Endothelial cell of umbilical vein (primary cell): ENCODE data around the gene KIF15. TPM values are rescaled to one million over a fixed set of nuclear protein-coding genes. Genes with fewer than 3 reads are reported as not detected.

Source experiments
- BruUV-seq: library from RNA; stranded (reverse); fragments of 400-500 nt; replicated peaks from 2 replicates; lab custom pipeline; 2021; lab: Mats Ljungman, UMichigan
- CTCF ChIA-PET: fragments of 300-600, 350-600 bp; sonication (Branson Sonifier 250); formaldehyde crosslinking; loops from one replicate; lab custom pipeline; 2021; ENCODE audit warnings: antibody characterized with exemption, inconsistent platforms; lab: Charles Lee
- POLR2A ChIA-PET: fragments of 300-600, 350-600 bp; sonication (Branson Sonifier 250); formaldehyde crosslinking; loops from one replicate; lab custom pipeline; 2021; ENCODE audit warnings: antibody characterized with exemption, inconsistent platforms; lab: Charles Lee
- DNase-seq: peaks from one replicate; pipeline ENCODE4 v3.0.0-alpha.2; 2011; ENCODE audit warnings: low read depth, low spot score
- FAIRE-seq: peaks from 2 replicates; lab custom pipeline; 2011; peaks lifted over from hg19 to GRCh38; lab: Jason Lieb, UNC
- H2AFZ ChIP-seq: 2 replicates; pipeline ENCODE4 v1.6.0; 2012; ENCODE audit warnings: low read depth, low read length, control low read depth, inconsistent platforms
- H3K27ac ChIP-seq: 2 replicates; pipeline ENCODE4 v1.5.1; 2011; ENCODE audit warnings: low read depth, mild to moderate bottlenecking, control low read depth, low read length, moderate library complexity; ENCODE audit not compliant: insufficient read depth
- H3K27me3 ChIP-seq, 2 experiments: 2 replicates each; pipeline versions ENCODE4 v1.6.0 to v1.6.1; 2011; ENCODE audit warnings: low read length in 2 of 2, mixed read lengths in 1 of 2; ENCODE audit not compliant: control insufficient read depth in 2 of 2, insufficient read depth in 2 of 2
- H3K36me3 ChIP-seq, 2 experiments: 2 replicates in 1 of 2; 3 replicates in 1 of 2; pipeline ENCODE4 v1.5.1; 2011; ENCODE audit warnings: low read length in 2 of 2, mild to moderate bottlenecking in 1 of 2, moderate library complexity in 1 of 2; ENCODE audit not compliant: control insufficient read depth in 2 of 2, insufficient read depth in 2 of 2; ENCODE audit errors: extremely low read depth in 1 of 2
- H3K4me1 ChIP-seq: 3 replicates; pipeline ENCODE4 v1.5.1; 2011; ENCODE audit warnings: mild to moderate bottlenecking, low read length; ENCODE audit not compliant: control insufficient read depth, insufficient read depth; ENCODE audit errors: extremely low read depth
- H3K4me2 ChIP-seq: 2 replicates; pipeline ENCODE4 v1.6.1; 2011; ENCODE audit warnings: low read length, control low read depth, mixed read lengths; ENCODE audit not compliant: insufficient read depth
- H3K4me3 ChIP-seq, 3 experiments: fragments of 200-600 bp in 1 of 3; sonication (generic), shearing (Covaris generic) in 1 of 3; replicated peaks in 1 of 3; 2 replicates each; pipeline ENCODE4 v1.5.1; 2011 to 2016; ENCODE audit warnings: control low read depth in 3 of 3, low read length in 3 of 3, mild to moderate bottlenecking in 2 of 3, inconsistent platforms in 1 of 3, low read depth in 1 of 3, moderate library complexity in 1 of 3; ENCODE audit not compliant: insufficient read depth in 1 of 3
- H3K79me2 ChIP-seq: 2 replicates; pipeline ENCODE4 v1.6.0; 2012; ENCODE audit warnings: low read length, inconsistent platforms; ENCODE audit not compliant: control insufficient read depth, insufficient read depth
- H3K9ac ChIP-seq: replicated peaks from 2 replicates; pipeline ENCODE3; 2011; ENCODE audit warnings: low read length, control low read depth; ENCODE audit not compliant: insufficient read depth; ENCODE audit errors: extremely low read depth
- H3K9me1 ChIP-seq: replicated peaks from 3 replicates; pipeline ENCODE4 v1.6.0; 2011; ENCODE audit warnings: mild to moderate bottlenecking, low read length; ENCODE audit not compliant: control insufficient read depth, insufficient read depth; ENCODE audit errors: extremely low read depth
- H3K9me3 ChIP-seq: replicated peaks from 2 replicates; pipeline ENCODE4 v1.5.1; 2012; ENCODE audit warnings: low read length, inconsistent platforms; ENCODE audit not compliant: control insufficient read depth, insufficient read depth
- H4K20me1 ChIP-seq: replicated peaks from 2 replicates; pipeline ENCODE3; 2011; ENCODE audit warnings: mild to moderate bottlenecking, low read length; ENCODE audit not compliant: control insufficient read depth, insufficient read depth; ENCODE audit errors: extremely low read depth
- EZH2 ChIP-seq: IDR thresholded peaks from 2 replicates; pipeline ENCODE4 v1.6.1; 2012; ENCODE audit warnings: borderline replicate concordance, low read depth, mild to moderate bottlenecking, moderate library complexity, low read length, inconsistent platforms; ENCODE audit not compliant: severe bottlenecking
- FOS ChIP-seq: IDR thresholded peaks from 2 replicates; pipeline ENCODE4 v1.6.1; 2011; ENCODE audit warnings: mild to moderate bottlenecking, low read length, moderate library complexity, borderline replicate concordance; ENCODE audit not compliant: insufficient read depth
- GATA2 ChIP-seq: IDR thresholded peaks from 2 replicates; pipeline ENCODE4 v1.7.0; 2011; ENCODE audit warnings: low read depth, mild to moderate bottlenecking, moderate library complexity, mixed read lengths, low read length; ENCODE audit not compliant: insufficient read length, insufficient read depth
- JUN ChIP-seq: IDR thresholded peaks from 2 replicates; pipeline ENCODE4 v1.6.1; 2011; ENCODE audit warnings: borderline replicate concordance, low read depth; ENCODE audit not compliant: insufficient read length, insufficient read depth
- MYC ChIP-seq: IDR thresholded peaks from one replicate; pipeline ENCODE4 v1.6.1; 2011; ENCODE audit warnings: mild to moderate bottlenecking, low read depth, low read length
- POLR2A ChIP-seq: IDR thresholded peaks from 2 replicates; pipeline ENCODE4 v1.6.1; 2012; ENCODE audit warnings: low read depth, mild to moderate bottlenecking, control low read depth, low read length
- POLR2AphosphoS5 ChIP-seq: IDR thresholded peaks from 2 replicates; pipeline ENCODE4 v1.6.1; 2012; ENCODE audit warnings: low read depth, mild to moderate bottlenecking, control low read depth, low read length, moderate library complexity; ENCODE audit not compliant: insufficient read depth
- dilution Hi-C: fragments of 300-500 bp; cut with MboI; formaldehyde crosslinking; loops from one replicate; pipeline ENCODE4 v1.15.0; 2019; ENCODE audit warnings: low sequenced_read_pairs; ENCODE audit not compliant: extremely low pct_ligation_motif_present
- intact Hi-C: fragments of 100-400 bp; cut with micrococcal nuclease; formaldehyde crosslinking; loops from one replicate; pipeline ENCODE4 v1.10.0; 2022
- polyA plus RNA-seq, 4 experiments: library from polyadenylated mRNA; depleted of rRNA in 3 of 4; stranded (reverse) in 3 of 4; unstranded in 1 of 4; fragments of >200 nt; gene quantifications; 2 replicates each; pipeline versions ENCODE4 v1.2.1 to v1.2.3, GENCODE V29; 2011 to 2012; ENCODE audit warnings: missing spikeins in 1 of 4
- total RNA-seq: library from RNA; stranded (reverse); gene quantifications from 2 replicates; pipeline ENCODE4 v1.2.3, GENCODE V29; 2021
- TF ChIP-seq, protein P1 (sequence below): IDR thresholded peaks from 2 replicates; pipeline ENCODE4 v1.6.1; 2011; ENCODE audit not compliant: insufficient read depth, insufficient read length
- TF ChIP-seq, protein P2 (sequence below), 2 donors: IDR thresholded peaks; 1 replicate in 1 of 2; 2 replicates in 1 of 2; pipeline ENCODE4 v1.5.1; 2011; ENCODE audit warnings: low read length in 2 of 2, mild to moderate bottlenecking in 2 of 2, moderate library complexity in 2 of 2, control low read depth in 1 of 2, inconsistent platforms in 1 of 2, low read depth in 1 of 2; ENCODE audit not compliant: insufficient read depth in 1 of 2; ENCODE audit errors: extremely low read depth in 1 of 2

KIF15 gene
- total and polyA plus RNA-seq, 2 donors (not counting 3 experiments of a cell fraction or from before 2014, with no cell fraction given), result 2.2 to 21.6 TPM

GRCh38 chr3:44833394-44833793 lies 71.8 kb downstream of the KIF15 start:
- ChIA-PET CTCF (interaction anchor here (0.8 to 1.0 kb wide), 2 partner anchors 11 kb away, joined by 3 read pairs; no protein-coding TSS in a partner anchor), POLR2A (no interaction called here)
- Histone ChIP-seq H3K4me3 (no peak overlapping the region), H3K4me2 (no peak overlapping the region), H4K20me1 (no peaks in the 10 kb centered on the region), H2AFZ (no peak overlapping the region), H3K36me3 (peaks cover 2 to 6% of the 10 kb centered on the region in 2 experiments), H3K9ac (no peak overlapping the region), H3K4me1 (no peaks in the 10 kb centered on the region), H3K9me3 (peaks cover 4% of the 10 kb centered on the region), H3K27ac (no peak overlapping the region), H3K27me3 (no peaks in the 10 kb centered on the region), H3K79me2 (no peaks in the 10 kb centered on the region), H3K9me1 (no peaks in the 10 kb centered on the region)
- FAIRE-seq, result no peak
- TF ChIP-seq GATA2 (no peak), MYC (no peak), EZH2 (no peak), POLR2AphosphoS5 (no peak), FOS (no peak), JUN (no peak), POLR2A (no peak)
- TF ChIP-seq, protein P1, sequence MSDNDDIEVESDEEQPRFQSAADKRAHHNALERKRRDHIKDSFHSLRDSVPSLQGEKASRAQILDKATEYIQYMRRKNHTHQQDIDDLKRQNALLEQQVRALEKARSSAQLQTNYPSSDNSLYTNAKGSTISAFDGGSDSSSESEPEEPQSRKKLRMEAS, result no peak
- TF ChIP-seq, protein P2, sequence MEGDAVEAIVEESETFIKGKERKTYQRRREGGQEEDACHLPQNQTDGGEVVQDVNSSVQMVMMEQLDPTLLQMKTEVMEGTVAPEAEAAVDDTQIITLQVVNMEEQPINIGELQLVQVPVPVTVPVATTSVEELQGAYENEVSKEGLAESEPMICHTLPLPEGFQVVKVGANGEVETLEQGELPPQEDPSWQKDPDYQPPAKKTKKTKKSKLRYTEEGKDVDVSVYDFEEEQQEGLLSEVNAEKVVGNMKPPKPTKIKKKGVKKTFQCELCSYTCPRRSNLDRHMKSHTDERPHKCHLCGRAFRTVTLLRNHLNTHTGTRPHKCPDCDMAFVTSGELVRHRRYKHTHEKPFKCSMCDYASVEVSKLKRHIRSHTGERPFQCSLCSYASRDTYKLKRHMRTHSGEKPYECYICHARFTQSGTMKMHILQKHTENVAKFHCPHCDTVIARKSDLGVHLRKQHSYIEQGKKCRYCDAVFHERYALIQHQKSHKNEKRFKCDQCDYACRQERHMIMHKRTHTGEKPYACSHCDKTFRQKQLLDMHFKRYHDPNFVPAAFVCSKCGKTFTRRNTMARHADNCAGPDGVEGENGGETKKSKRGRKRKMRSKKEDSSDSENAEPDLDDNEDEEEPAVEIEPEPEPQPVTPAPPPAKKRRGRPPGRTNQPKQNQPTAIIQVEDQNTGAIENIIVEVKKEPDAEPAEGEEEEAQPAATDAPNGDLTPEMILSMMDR (IDR thresholded peaks at IDR 0.05; ENCODE audit: extremely low read depth in 1 of 2, insufficient read depth in 1 of 2, low read depth in 1 of 2, low read length in 2 of 2), result no peak
- dilution Hi-C loops, result no loop called here
- DNase-seq, result no peak
- BruUV-seq, result no TSS peak
- intact Hi-C loops, result no loop called here
